HTR-8/SVneo (cell line): ENCODE measurements around the gene COLGALT1.
"Not testable (repeated sequence)": the region's sequence is repeated elsewhere in the genome, so short reads cannot be mapped to it uniquely, and the experiment has no call there.

Source experiments
- DNase-seq: peaks from one replicate; pipeline ENCODE4 v3.0.0; 2011; ENCODE audit warnings: low spot score, mixed read lengths; ENCODE audit not compliant: insufficient read length
- FAIRE-seq: peaks from 2 replicates; lab custom pipeline; 2011; peaks lifted over from hg19 to GRCh38; lab: Jason Lieb, UNC

COLGALT1 gene

DNA sequence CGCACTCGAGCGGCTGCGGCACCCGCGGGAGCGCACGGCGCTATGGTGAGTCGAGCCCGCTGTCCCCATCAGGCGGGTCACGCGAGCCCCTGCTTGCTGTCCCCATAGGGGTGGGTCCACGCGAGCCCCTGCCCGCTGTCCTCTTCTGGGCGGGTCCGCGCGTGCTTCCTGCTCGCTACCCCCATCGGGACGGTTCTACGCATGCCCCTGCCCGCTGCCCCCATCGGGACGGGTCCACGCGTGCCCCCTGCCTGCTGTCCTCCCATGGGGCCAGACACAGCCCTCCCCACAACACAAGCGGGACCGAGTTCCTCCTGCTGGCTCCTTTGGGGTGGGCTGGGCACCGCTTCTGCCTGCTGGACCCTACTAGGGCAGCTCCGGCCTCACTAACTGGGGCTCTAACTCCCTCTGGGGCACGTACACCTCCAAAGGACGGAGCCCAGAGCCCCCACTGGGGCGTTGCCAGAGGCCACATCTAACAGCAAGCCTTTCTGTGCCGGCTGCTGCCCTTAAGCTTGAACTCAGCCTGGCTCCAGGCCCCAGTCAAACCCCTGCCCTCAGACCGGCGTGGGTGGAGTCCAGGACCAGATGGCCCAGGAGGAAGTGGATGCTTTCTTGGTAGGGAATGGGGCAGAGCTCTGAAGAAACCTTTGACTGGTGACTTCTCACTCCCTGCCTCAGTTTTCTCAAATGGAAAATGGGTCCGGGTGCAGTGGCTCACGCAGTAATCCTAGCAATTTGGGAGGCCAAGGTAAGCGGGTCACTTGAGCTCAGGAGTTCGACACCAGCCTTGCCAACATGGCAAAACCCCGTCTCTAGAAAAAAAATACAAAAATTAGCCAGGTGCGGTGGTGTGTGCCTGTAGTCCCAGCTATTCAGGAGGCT lies 722 bp downstream of the COLGALT1 start:
- DNase-seq: peak; percentile 44
- peak; percentile 48 for FAIRE-seq

- FAIRE-seq (no peak), DNase-seq (no peak)
Observed at GRCh38 chr19:17556995-17557394, 1.5 kb downstream of the COLGALT1 start.

DNA sequence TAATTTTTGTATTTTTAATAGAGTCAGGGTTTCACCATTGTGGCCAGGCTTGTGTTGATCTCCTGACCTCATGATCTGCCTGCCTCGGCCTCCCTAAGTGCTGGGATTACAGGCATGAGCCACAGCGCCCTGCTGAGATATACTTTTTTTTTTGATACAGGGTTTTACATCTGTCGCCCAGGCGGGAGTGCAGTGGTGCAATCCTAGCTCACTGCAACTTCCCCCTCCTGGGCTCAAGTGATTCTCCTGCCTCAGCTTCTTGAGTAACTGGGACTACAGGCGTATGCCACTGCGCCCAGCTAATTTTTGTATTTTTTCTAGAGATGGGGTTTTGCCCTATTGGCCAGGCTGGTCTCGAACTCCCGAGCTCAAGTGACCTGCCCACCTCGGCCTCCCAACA lies 2.0 kb downstream of the COLGALT1 start:
- FAIRE-seq (no peak), DNase-seq (no peak)

DNA sequence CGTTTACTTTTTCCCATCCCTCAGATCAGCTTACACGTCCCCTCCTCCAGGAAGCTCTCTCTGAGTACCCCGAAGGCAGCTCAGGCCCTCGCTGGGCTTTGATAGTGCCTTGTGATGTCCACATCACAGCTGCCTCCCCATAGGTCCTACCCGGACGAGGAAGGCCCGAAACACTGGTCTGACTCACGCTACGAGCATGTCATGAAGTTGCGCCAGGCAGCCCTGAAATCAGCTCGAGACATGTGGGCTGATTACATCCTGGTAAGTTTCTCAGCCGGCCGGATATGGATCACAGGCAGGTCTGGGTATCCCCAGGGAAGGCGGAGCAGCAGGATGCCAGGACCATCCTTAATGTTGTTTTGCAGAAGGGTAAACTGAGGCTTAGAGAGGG lies 4.8 kb downstream of the COLGALT1 start:
- FAIRE-seq (peak; percentile 97), DNase-seq (peak; percentile 96)

DNA sequence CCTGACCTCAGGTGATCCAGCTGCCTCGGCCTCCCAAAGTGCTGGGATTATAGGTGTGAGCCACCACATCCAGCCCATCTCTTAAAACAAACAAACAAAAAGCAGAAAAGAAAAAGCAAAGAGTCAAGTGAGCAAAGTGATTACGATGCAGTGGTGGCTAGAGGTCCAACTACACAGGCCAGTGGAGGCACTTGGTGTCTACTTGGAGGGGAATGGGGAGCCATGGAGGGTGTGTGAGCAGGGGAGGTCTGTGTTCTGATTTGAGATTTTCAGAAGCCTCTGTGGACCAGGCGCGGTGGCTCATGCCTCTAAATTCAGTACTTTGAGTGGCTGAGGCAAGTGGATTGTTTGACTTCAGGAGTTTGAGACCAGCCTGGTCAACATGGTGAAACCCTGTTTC lies 6.6 kb downstream of the COLGALT1 start:
- no peak for FAIRE-seq
- no peak for DNase-seq

GRCh38 chr19:17562561-17562960 lies 7.1 kb downstream of the COLGALT1 start:
- no peak for FAIRE-seq
- no peak for DNase-seq

DNA sequence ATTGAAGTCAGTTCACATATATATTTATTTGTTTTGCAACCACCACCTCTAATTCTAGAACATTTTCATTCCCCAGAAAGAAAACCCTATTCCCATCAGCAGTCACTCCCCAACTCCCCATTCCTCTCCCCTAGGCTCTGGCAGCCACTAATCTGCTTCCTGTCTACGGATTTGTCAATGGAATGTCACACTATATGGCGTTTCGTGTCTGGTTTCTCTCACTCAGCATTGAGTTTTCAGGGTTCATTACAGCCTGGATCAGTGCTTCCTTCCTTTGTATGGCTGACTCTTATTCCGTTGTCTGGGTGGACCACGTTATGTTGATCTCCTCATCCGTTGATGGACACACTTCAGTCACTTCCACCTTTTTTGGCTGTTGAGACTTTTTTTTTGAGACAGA lies 9.3 kb downstream of the COLGALT1 start:
- DNase-seq (no peak), FAIRE-seq (no peak)

DNA sequence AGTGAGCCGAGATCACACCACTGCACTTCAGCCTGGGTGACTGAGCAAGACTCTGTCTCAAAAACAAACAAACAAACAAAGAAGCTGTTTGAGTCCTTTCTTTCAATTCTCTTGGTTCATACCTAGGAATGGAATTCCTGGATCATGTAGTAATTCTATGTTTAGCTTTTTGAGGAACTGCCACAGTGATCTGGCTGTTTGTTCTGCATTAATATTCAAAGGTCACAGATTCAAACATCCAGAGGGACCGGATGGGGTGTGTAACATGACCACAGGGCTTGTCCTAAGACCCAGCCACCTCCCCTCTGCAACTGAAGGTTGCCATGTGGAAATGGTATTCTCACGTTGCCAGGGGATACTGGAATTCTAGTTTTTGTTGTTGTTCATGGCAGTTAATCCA lies 10.2 kb downstream of the COLGALT1 start:
- DNase-seq (no peak), FAIRE-seq (no peak)

DNA sequence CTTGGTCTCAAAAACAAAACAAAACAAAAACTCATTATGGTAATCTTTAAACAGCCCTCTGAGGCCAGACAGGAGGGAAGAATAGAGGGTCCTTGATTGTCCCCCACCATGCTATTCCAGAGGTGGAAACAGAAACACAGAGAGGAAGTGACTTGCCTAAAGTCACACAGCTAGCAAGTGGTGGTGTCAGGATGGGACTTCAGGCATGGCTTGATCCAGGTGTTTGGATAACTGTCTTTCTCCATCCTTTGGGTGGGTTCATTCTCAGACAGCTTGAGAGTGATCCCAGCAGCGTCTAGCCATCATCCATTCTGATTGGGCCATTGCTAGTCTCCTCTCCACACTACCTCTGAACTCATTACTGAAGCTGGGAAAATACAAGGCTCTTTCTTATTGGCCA lies 12.5 kb downstream of the COLGALT1 start:
- FAIRE-seq (no peak), DNase-seq (no peak)

- DNase-seq, FAIRE-seq: not testable (repeated sequence)
Observed at GRCh38 chr19:17570291-17570690, 14.8 kb downstream of the COLGALT1 start.

DNA sequence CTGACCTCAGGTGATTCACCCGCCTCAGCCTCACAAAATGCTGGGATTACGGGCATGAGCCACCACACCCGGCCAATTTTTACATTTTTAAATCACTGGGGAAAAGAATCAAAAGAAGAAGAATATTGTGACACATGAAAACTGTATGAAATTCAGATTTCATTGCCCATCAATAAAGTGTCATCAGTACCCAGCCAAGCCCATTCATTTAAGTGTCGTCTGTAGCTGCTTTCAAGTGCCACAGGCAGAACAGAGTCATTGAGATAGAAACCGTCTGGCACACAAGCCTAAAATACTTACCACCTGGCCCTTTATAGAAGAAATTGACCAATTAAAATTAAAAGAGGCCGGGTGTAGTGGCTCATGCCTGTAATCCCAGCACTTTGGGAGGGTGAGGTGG lies 15.3 kb downstream of the COLGALT1 start:
- no peak for FAIRE-seq
- DNase-seq: no peak

GRCh38 chr19:17572638-17573037 lies 17.2 kb downstream of the COLGALT1 start:
- FAIRE-seq (peak; percentile 40), DNase-seq (no peak)

DNA sequence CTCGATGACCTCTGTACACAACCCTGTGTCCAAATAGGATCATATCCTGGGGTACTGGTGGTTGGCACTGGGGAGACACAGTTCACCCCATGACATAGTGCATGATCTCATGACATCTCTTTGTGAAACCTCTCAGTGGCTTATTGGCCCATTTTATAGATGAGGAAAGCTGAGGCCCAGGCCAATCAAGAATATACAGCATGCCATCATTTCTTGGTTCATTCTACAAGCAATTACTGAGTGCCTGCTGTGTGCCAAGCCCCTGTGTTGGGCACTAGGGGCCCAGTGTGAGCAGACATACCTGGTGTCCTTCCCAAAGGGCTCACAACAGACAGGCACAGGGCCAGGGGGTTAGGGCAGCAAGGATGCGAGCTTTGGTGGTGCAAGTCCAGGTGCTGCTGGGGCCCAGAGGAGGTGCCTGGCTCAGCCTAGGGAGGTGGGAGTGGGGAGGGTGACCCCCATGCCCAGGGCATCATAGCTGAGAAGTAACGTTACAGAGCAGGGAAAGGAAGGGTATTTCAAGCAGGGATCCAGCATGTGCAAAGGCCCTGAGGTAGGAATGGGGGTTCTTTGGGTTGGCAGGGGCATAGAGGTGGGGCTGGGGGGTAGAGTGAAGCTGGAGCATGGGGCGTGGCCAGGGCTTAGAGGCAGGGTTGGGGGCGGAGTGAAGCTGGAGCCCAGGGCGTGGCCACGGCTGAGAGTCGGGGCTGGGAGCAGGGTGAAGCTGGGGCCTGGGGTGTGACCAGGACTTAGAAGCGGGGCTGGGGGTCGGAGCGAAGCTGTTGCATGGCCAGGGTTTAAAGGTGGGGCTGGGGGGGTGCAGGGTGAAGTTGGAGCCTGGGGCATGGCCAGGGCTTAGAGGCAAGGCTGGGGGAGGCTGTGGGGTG lies 20.7 kb downstream of the COLGALT1 start:
- DNase-seq (no peak), FAIRE-seq (no peak)

DNA sequence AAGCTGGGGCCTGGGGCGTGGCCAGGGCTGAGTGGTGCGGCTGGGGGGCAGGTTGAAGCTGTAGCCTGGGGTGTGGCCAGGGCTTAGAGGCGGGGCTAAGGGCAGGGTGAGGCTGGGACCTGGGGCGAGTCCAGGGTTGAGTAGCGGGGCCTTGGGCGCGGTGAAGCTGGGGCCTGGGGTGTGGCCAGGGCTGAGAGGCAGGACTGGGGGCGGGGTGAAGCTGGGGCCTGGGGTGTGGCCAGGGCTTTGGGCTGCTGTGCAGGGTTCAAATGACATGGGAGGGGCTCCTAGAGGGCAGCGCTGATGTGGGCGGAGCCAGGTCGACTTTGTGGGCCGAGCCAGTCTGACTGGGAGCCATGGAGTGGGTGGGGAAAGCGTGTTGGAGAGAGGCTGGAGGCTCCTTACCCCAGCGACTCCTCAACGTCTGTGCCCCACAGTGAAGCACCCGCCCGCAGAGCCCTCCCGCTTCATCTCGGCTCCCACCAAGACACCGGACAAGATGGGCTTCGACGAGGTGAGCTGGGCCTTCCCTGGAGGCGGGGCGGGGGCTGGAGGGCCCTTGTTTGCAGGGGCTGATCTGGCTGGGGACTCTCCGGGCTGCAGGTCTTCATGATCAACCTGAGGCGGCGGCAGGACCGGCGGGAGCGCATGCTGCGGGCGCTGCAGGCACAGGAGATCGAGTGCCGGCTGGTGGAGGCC lies 21.5 kb downstream of the COLGALT1 start:
- no peak for DNase-seq
- no peak for FAIRE-seq

GRCh38 chr19:17577457-17578097 lies 22.1 kb downstream of the COLGALT1 start:
- DNase-seq (no peak), FAIRE-seq (no peak)

DNA sequence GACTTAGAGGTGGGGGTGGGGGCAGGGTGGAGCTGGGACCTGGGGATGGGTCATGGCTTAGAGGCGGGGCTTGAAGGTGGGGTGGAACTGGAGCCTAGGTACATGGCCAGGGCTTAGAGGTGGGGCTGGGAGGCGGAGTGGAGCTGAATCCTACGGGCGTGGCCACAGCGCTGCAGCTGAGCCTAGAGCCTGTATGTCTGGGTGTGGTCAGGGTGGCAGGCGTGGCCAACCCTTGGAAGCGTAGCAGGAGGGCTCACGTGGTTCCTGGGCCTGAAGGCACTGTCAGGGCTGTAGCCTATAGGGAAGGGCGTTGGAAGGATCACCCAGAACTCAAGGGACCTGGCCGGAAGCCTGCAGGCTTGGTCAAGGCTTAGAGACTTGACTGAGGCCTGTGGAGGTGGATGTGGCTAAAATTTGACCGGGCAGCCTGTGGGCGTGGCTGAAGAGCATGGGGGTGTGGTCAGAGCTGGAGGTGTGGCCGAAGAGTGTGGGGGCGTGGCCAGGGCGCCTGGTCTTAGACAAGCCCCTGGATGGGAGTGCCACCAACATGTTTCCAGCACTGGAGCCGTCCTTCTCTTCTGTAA lies 24.3 kb downstream of the COLGALT1 start:
- DNase-seq: peak; percentile 64
- no peak for FAIRE-seq

- DNase-seq (no peak), FAIRE-seq (no peak)
Observed at GRCh38 chr19:17580470-17581144, 25.2 kb downstream of the COLGALT1 start.

GRCh38 chr19:17581211-17581874 lies 25.9 kb downstream of the COLGALT1 start:
- no peak for FAIRE-seq
- no peak for DNase-seq

DNA sequence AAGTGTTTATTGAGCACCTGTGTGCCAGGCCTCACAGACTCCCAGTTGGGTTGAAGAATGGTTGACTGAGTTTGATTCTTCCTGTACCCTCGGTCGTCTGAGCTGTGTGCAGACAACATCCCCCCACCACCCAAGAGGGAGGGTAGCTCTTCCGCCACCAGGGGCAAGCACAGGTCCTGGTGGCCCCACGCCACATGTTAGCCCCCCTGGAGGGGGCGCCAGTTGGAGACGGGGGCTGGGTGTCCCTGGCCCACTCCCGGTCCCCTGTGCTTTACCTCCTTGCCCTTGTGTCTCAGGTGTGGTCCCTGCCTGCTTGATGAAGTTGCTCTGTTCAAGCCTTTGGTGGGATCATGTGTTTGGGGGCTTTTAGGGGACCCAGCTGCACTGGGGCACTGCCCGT lies 27.2 kb downstream of the COLGALT1 start:
- no peak for FAIRE-seq
- DNase-seq: no peak
